DOHH2 (cell line): ENCODE results near the gene SHROOM2.

Experiments used
- H3F3A ChIP-seq: fragments of 200-600 bp; sonication (generic), shearing (Covaris generic); 2 replicates; pipeline ENCODE4 v1.6.0; 2016; ENCODE audit warnings: antibody characterized with exemption, mild to moderate bottlenecking; ENCODE audit not compliant: control insufficient read depth, insufficient read depth
- H3K27ac ChIP-seq: fragments of 200-600 bp; sonication (generic); 2 replicates; pipeline ENCODE4 v1.5.1; 2014; ENCODE audit warnings: low read depth, mild to moderate bottlenecking, low read length, moderate library complexity
- H3K27me3 ChIP-seq: fragments of 200-600 bp; sonication (generic); 2 replicates; pipeline ENCODE4 v1.6.1; 2014; ENCODE audit warnings: mild to moderate bottlenecking, low read length, mixed read lengths; ENCODE audit not compliant: control insufficient read depth
- H3K36me3 ChIP-seq: fragments of 200-600 bp; sonication (generic); 2 replicates; pipeline ENCODE4 v1.6.1; 2014; ENCODE audit warnings: mild to moderate bottlenecking, low read length, moderate library complexity, mixed read lengths; ENCODE audit not compliant: control insufficient read depth
- H3K4me1 ChIP-seq: fragments of 200-600 bp; sonication (generic); 2 replicates; pipeline ENCODE4 v1.6.1; 2014; ENCODE audit warnings: mild to moderate bottlenecking, low read length, mixed read lengths; ENCODE audit not compliant: control insufficient read depth
- H3K4me2 ChIP-seq: fragments of 200-600 bp; sonication (generic); 2 replicates; pipeline ENCODE4 v1.6.0; 2014; ENCODE audit warnings: mild to moderate bottlenecking, low read length, moderate library complexity
- H3K4me3 ChIP-seq: fragments of 200-600 bp; sonication (generic); 2 replicates; pipeline ENCODE4 v1.5.1; 2014; ENCODE audit warnings: mild to moderate bottlenecking, low read length, mixed read lengths
- H3K79me2 ChIP-seq: fragments of 200-600 bp; sonication (generic); 2 replicates; pipeline ENCODE4 v1.6.1; 2014; ENCODE audit warnings: mild to moderate bottlenecking, low read length, mixed read lengths; ENCODE audit not compliant: control insufficient read depth
- H3K9me2 ChIP-seq: fragments of 200-600 bp; sonication (generic); replicated peaks from 2 replicates; pipeline ENCODE4 v1.6.1; 2014; ENCODE audit warnings: mild to moderate bottlenecking, low read length, mixed read lengths; ENCODE audit not compliant: control insufficient read depth
- H3K9me3 ChIP-seq: fragments of 200-600 bp; sonication (generic); 2 replicates; pipeline ENCODE4 v1.6.1; 2014; ENCODE audit warnings: antibody characterized with exemption, low read length, mixed read lengths; ENCODE audit not compliant: control insufficient read depth, insufficient read depth
- H4K20me1 ChIP-seq: fragments of 200-600 bp; sonication (generic); 2 replicates; pipeline ENCODE4 v1.6.0; 2014; ENCODE audit warnings: low read depth, mild to moderate bottlenecking, antibody characterized with exemption, low read length, moderate library complexity; ENCODE audit not compliant: control insufficient read depth, insufficient read depth
- CTCF ChIP-seq: fragments of 200-600 bp; sonication (generic); IDR thresholded peaks from one replicate; pipeline ENCODE4 v1.5.1; 2014; ENCODE audit warnings: antibody characterized with exemption, mild to moderate bottlenecking, low read depth, low read length; ENCODE audit not compliant: poor library complexity, severe bottlenecking
- EZH2phosphoT487 ChIP-seq: fragments of 200-600 bp; sonication (generic); IDR thresholded peaks from 2 replicates; pipeline ENCODE4 v1.6.1; 2017; ENCODE audit warnings: borderline replicate concordance, mild to moderate bottlenecking, antibody characterized with exemption, low read length, moderate library complexity, mixed read lengths

The SHROOM2 gene

GRCh38 chrX:9829308-9830267 lies 43.4 kb downstream of the SHROOM2 start:
- TF ChIP-seq CTCF (no peak), EZH2phosphoT487 (no peak)
- Histone ChIP-seq H3K4me3 (no peak overlapping the region), H3K4me2 (no peak overlapping the region), H3K4me1 (no peaks in the 10 kb centered on the region), H3K36me3 (no peaks in the 10 kb centered on the region), H3K27ac (no peak overlapping the region), H3K9me3 (no peaks in the 10 kb centered on the region), H3K27me3 (no peaks in the 10 kb centered on the region), H3F3A (no peaks in the 10 kb centered on the region), H3K79me2 (no peaks in the 10 kb centered on the region), H3K9me2 (no peaks in the 10 kb centered on the region), H4K20me1 (no peaks in the 10 kb centered on the region)

GRCh38 chrX:9832811-9833210 lies 46.6 kb downstream of the SHROOM2 start:
- no peak for TF ChIP-seq CTCF
- no peak overlapping the region for H3K4me2 ChIP-seq
- H3K4me1 ChIP-seq = no peaks in the 10 kb centered on the region

DNA sequence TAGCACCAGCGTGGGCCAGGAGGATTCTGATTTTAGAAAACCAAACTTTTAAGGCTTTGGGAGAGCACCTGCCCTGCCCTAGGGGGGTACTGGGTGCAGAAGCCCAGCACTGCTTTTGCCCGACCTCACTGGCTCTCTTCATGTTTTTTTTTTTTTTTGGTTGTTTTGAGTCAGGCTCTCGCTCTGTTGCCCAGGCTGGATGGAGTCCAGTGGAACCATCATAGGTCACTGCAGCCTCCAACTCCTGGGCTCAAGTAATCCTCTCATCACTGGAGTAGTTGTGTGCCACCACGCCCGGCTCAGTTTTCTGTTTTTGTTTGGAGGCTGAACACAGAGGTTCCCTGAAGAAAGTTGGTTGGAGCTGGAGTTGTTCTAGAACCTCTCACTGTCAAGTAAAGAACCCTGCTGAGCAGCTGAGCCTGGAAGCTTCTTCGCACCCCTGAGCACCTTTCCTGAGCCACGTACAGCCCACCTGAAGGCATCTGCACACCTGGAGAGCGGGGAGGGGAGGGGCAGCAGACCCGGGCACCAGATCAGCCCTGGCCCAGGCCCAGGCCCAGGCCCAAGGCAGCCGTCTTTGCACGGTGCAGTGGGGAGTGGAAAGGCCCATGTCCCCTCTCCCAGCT lies 49.5 kb downstream of the SHROOM2 start:
- no peak overlapping the region for H3K27ac ChIP-seq
- H3K27me3 ChIP-seq = no peaks in the 10 kb centered on the region
- no peak overlapping the region for H3K4me2 ChIP-seq
- no peaks in the 10 kb centered on the region for H3K36me3 ChIP-seq
- no peaks in the 10 kb centered on the region for H3F3A ChIP-seq
- no peaks in the 10 kb centered on the region for H3K9me2 ChIP-seq
- H3K4me1 ChIP-seq = no peaks in the 10 kb centered on the region
- H3K9me3 ChIP-seq = no peaks in the 10 kb centered on the region
- no peak overlapping the region for H3K4me3 ChIP-seq
- no peaks in the 10 kb centered on the region for H3K79me2 ChIP-seq
- H4K20me1 ChIP-seq = no peaks in the 10 kb centered on the region
- TF ChIP-seq CTCF (no peak), EZH2phosphoT487 (no peak)

More at GRCh38 chrX:9832811-9833210, 46.6 kb downstream of the SHROOM2 start:
- H3K27me3 ChIP-seq = no peaks in the 10 kb centered on the region
- no peaks in the 10 kb centered on the region for H3F3A ChIP-seq
- no peaks in the 10 kb centered on the region for H4K20me1 ChIP-seq
- H3K36me3 ChIP-seq = no peaks in the 10 kb centered on the region
- H3K79me2 ChIP-seq = no peaks in the 10 kb centered on the region
- no peaks in the 10 kb centered on the region for H3K9me3 ChIP-seq
- no peak overlapping the region for H3K27ac ChIP-seq
- H3K9me2 ChIP-seq = no peaks in the 10 kb centered on the region
- H3K4me3 ChIP-seq = no peak overlapping the region
